Dermis microvascular lymphatic vessel endothelial cell (primary cell): Measurements from ENCODE around the gene SHLD2. TPM values are rescaled to one million over a fixed set of nuclear protein-coding genes. Genes with fewer than 3 reads are reported as not detected.
"Not testable (repeated sequence)": the region's sequence is repeated elsewhere in the genome, so short reads cannot be mapped to it uniquely, and the experiment has no call there.

Experiments used
- DNase-seq, 2 donors: peaks; one replicate each; pipeline versions ENCODE4 v3.0.0 to v3.0.0-alpha.2; 2010; ENCODE audit warnings: low read depth in 2 of 2
- total RNA-seq: library from RNA; depleted of rRNA; stranded (reverse); fragments of >200 nt; gene quantifications from 2 replicates; pipeline ENCODE4 v1.2.1, GENCODE V29; 2014

The SHLD2 gene
- total RNA-seq, 1 donor from 2014 or later, result 17.6 TPM

GRCh38 chr10:87084291-87084782 lies 10.7 kb upstream of the SHLD2 start:
- peak in 1 of 2 donors; percentile 67 for DNase-seq

GRCh38 chr10:87085537-87085936 lies 9.5 kb upstream of the SHLD2 start:
- no peak for DNase-seq

- no peak for DNase-seq
These were observed 5.3 kb upstream of the SHLD2 start for GRCh38 chr10:87089746-87090145.

GRCh38 chr10:87090779-87091178 lies 4.2 kb upstream of the SHLD2 start:
- DNase-seq, result peak in 1 of 2 donors; percentile 7

- peak; percentile 41 to 50 for DNase-seq
These were observed 2.6 kb upstream of the SHLD2 start for GRCh38 chr10:87092376-87092860.

- DNase-seq, result peak in 1 of 2 donors; percentile 46
These were observed 2.0 kb upstream of the SHLD2 start for GRCh38 chr10:87092861-87093631.

- peak in 1 of 2 donors; percentile 41 for DNase-seq
These were observed 1.2 kb upstream of the SHLD2 start for GRCh38 chr10:87093632-87094372.

GRCh38 chr10:87095236-87095945 lies 385 bp downstream of the SHLD2 start:
- DNase-seq, result peak; percentile 66 to 90

GRCh38 chr10:87101996-87102395 lies 7.0 kb downstream of the SHLD2 start:
- DNase-seq, result no peak

- not testable (repeated sequence) for DNase-seq
These were observed 9.7 kb downstream of the SHLD2 start for GRCh38 chr10:87104727-87105126.

GRCh38 chr10:87105446-87106124 lies 10.6 kb downstream of the SHLD2 start:
- DNase-seq, result no peak

- not testable (repeated sequence) for DNase-seq
These were observed 23.1 kb downstream of the SHLD2 start for GRCh38 chr10:87118122-87118521.

- DNase-seq, result not testable (repeated sequence)
These were observed 24.0 kb downstream of the SHLD2 start for GRCh38 chr10:87119029-87119428.

- DNase-seq, result not testable (repeated sequence)
These were observed 28.3 kb downstream of the SHLD2 start for GRCh38 chr10:87123351-87123750.

- DNase-seq, result not testable (repeated sequence)
These were observed 32.0 kb downstream of the SHLD2 start for GRCh38 chr10:87127048-87127447.

GRCh38 chr10:87127607-87128156 lies 32.7 kb downstream of the SHLD2 start:
- DNase-seq, result not testable (repeated sequence)

- DNase-seq, result peak in 1 of 2 donors; percentile 52
These were observed 37.2 kb downstream of the SHLD2 start for GRCh38 chr10:87132176-87132575.

GRCh38 chr10:87133936-87134335 lies 38.9 kb downstream of the SHLD2 start:
- DNase-seq, result not testable (repeated sequence)

- DNase-seq, result not testable (repeated sequence)
These were observed 39.4 kb downstream of the SHLD2 start for GRCh38 chr10:87134440-87134839.

- DNase-seq, result not testable (repeated sequence)
These were observed 42.5 kb downstream of the SHLD2 start for GRCh38 chr10:87137478-87137877.
